ENCODE results near the gene LYSMD1. TPM values are rescaled to one million over a fixed set of nuclear protein-coding genes. Genes with fewer than 3 reads are reported as not detected.
A peak's percentile ranks its signal among the peaks of the same experiment; 100 is the strongest.

Gene LYSMD1
- total RNA-seq, 2 experiments from 2014 or later: 3.7 to 6.2 TPM

DNA sequence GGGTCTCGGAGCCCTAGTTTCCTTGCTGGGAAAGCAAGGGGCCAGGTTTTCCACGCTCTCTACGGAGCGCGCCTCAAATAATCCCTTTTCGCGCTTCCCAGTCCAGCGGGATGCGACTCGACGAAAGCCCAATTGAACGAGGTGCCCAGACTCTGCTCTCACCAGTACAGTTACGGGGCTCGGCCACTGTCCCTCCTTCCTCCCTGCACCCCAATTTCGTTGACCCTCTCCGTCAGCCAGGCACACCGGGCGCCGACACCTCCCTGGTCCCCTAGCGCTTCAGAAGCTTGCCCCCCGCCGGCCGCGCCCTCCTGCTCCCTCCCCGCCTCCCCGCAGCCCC is 19.7 kb downstream of the LYSMD1 start:
- CTCF ChIA-PET (ENCODE audit: unreplicated experiment): no interaction called here
- Histone ChIP-seq H3K9me2 (ENCODE audit: insufficient read depth, low read length) (no peaks in the 10 kb centered on the region), H3K36me3 (ENCODE audit: insufficient read depth, low read length) (no peaks in the 10 kb centered on the region), H4K20me1 (ENCODE audit: insufficient read depth, low read length) (no peaks in the 10 kb centered on the region), H3K79me2 (ENCODE audit: insufficient read depth, low read depth, low read length) (no peaks in the 10 kb centered on the region), H3K27ac (ENCODE audit: low read depth, low read length, poor library complexity, severe bottlenecking) (no peak overlapping the region), H3K4me1 (ENCODE audit: insufficient read depth, low read length, poor library complexity, severe bottlenecking) (peaks cover 37% of the 10 kb centered on the region), H3K9me3 (ENCODE audit: low read length) (no peaks in the 10 kb centered on the region), H3K4me3 (ENCODE audit: low read depth, low read length, poor library complexity, severe bottlenecking) (peak overlapping the region; percentile 71), H3K4me2 (ENCODE audit: low read length) (peak overlapping the region; percentile 96), H2AFZ (ENCODE audit: low read length) (peak overlapping the region; percentile 79)
- POLR2A ChIA-PET: interaction anchor here (0.6 kb wide), 1 partner anchor 62 kb away, joined by 4 read pairs; no protein-coding TSS in a partner anchor
- no TSS peak for BruUV-seq (replicated peaks)
- intact Hi-C loops (cut with micrococcal nuclease; ENCODE audit: unreplicated experiment): no loop called here
- no peak for TF ChIP-seq EZH2phosphoT487 (IDR thresholded peaks at IDR 0.05; ENCODE audit: borderline replicate concordance, low read depth, low read length)
- no peak for DNase-seq (ENCODE audit: low spot score)

DNA sequence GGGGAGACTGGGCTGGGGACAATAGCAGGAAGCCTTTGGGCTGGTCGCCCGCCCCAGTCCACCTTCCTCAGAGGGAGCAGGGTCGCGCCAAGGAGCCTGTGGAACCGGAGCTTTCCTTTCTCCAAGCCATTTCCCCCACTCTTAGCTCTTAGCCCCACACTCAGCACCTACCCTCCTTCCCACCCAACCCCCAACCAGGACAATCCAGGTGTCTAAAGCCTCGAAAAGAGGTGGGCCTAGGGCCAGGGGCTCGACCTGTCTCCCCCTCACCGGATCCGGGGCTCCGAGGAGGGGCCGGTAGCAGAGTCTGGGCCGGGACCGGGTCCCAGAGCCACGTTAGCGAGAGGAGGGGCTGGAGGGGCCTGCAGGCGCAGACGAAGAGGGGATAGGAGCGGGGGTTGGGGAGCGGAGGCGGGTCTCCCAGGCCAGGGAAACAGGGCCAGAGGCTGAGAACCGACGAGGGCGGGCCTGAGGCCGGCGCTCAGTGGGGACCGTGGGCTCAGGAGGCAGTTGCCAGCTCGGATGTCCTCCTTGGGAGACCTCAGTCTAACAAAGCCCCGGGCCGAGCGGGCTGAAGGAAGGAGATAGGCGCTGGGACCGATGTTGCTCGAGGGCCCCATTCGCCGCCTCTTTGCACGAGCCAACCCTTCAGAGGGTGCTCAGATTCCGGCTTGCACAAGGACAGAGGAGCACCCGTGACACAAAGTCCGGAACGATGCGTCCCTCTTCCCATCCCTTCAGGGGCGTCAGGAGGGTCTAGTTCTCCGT is 20.2 kb downstream of the LYSMD1 start:
- Histone ChIP-seq H3K9me3 (ENCODE audit: low read length) (no peaks in the 10 kb centered on the region), H3K4me2 (ENCODE audit: low read length) (peak overlapping the region; percentile 96), H3K4me3 (ENCODE audit: low read depth, low read length, poor library complexity, severe bottlenecking) (peak overlapping the region; percentile 71), H2AFZ (ENCODE audit: low read length) (no peak overlapping the region), H3K4me1 (ENCODE audit: insufficient read depth, low read length, poor library complexity, severe bottlenecking) (peaks cover 37% of the 10 kb centered on the region), H3K27ac (ENCODE audit: low read depth, low read length, poor library complexity, severe bottlenecking) (no peak overlapping the region), H4K20me1 (ENCODE audit: insufficient read depth, low read length) (no peaks in the 10 kb centered on the region), H3K79me2 (ENCODE audit: insufficient read depth, low read depth, low read length) (no peaks in the 10 kb centered on the region), H3K9me2 (ENCODE audit: insufficient read depth, low read length) (no peaks in the 10 kb centered on the region), H3K36me3 (ENCODE audit: insufficient read depth, low read length) (no peaks in the 10 kb centered on the region)
- TF ChIP-seq EZH2phosphoT487 (IDR thresholded peaks at IDR 0.05; ENCODE audit: borderline replicate concordance, low read depth, low read length): no peak
- TF ChIP-seq, protein P1, sequence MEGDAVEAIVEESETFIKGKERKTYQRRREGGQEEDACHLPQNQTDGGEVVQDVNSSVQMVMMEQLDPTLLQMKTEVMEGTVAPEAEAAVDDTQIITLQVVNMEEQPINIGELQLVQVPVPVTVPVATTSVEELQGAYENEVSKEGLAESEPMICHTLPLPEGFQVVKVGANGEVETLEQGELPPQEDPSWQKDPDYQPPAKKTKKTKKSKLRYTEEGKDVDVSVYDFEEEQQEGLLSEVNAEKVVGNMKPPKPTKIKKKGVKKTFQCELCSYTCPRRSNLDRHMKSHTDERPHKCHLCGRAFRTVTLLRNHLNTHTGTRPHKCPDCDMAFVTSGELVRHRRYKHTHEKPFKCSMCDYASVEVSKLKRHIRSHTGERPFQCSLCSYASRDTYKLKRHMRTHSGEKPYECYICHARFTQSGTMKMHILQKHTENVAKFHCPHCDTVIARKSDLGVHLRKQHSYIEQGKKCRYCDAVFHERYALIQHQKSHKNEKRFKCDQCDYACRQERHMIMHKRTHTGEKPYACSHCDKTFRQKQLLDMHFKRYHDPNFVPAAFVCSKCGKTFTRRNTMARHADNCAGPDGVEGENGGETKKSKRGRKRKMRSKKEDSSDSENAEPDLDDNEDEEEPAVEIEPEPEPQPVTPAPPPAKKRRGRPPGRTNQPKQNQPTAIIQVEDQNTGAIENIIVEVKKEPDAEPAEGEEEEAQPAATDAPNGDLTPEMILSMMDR (conservative IDR thresholded peaks at IDR 0.05; ENCODE audit: low read length): no peak
- intact Hi-C loops (cut with micrococcal nuclease; ENCODE audit: unreplicated experiment): no loop called here
- BruUV-seq (replicated peaks): no TSS peak
- CTCF ChIA-PET (ENCODE audit: unreplicated experiment): interaction anchor here (0.6 kb wide), 1 partner anchor 29 kb away, joined by 3 read pairs; no protein-coding TSS in a partner anchor
- POLR2A ChIA-PET: interaction anchor here (0.6 kb wide), 1 partner anchor 62 kb away, joined by 4 read pairs; no protein-coding TSS in a partner anchor
- DNase-seq (ENCODE audit: low spot score): no peak

DNA sequence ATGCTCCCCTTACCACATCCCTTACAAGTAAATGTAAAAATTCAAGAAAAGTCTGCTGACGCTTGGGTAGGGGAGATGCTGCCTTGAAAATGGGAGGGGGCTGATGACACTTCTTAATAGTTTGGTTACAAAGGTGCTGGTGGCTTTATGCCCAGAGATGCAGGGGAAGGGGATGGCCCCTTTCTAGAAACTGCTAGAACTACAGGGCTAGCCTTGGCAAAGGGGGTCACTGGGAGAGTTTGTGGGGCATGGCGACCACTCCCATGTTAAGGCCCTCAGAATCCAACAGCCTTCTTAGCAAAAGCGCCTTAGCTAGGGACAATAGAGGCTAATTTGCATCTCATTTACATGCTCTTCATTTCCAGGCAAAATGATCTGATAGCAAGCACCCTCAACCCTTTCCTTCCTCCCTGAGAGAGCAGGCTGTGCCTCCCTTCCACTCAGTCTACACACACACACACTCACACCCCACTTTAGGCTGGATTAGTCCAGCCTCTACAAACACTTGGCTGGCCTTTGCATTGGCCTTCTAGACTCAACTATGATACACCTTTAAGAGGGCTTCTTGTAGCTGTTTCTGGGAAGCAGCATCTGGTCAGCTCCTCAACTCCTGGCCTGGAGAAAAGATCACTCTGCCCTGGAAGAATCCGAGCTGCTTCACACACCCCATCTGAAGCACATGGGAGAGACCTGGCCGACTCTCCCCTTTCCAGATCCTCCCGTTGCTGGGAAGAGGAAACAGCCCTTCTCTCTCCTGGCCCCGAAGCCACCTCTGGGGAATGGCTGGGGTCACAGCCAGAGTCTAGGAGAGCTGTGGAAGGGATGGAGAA is 21.0 kb downstream of the LYSMD1 start:
- no peaks in the 10 kb centered on the region for H3K79me2 ChIP-seq (ENCODE audit: insufficient read depth, low read depth, low read length)
- no peaks in the 10 kb centered on the region for H3K9me3 ChIP-seq (ENCODE audit: low read length)
- POLR2A ChIA-PET: no interaction called here
- peak overlapping the region; percentile 17; the same call in 1 of the 2 replicates for H3K4me2 ChIP-seq (ENCODE audit: low read length)
- no TSS peak for BruUV-seq (replicated peaks)
- DNase-seq (ENCODE audit: low spot score): no peak
- H3K9me2 ChIP-seq (ENCODE audit: insufficient read depth, low read length): no peaks in the 10 kb centered on the region
- peaks cover 37% of the 10 kb centered on the region for H3K4me1 ChIP-seq (ENCODE audit: insufficient read depth, low read length, poor library complexity, severe bottlenecking)
- no peak overlapping the region for H3K27ac ChIP-seq (ENCODE audit: low read depth, low read length, poor library complexity, severe bottlenecking)
- TF ChIP-seq, protein P1 (conservative IDR thresholded peaks at IDR 0.05; ENCODE audit: low read length): no peak
- TF ChIP-seq EZH2phosphoT487 (IDR thresholded peaks at IDR 0.05; ENCODE audit: borderline replicate concordance, low read depth, low read length): no peak
- H3K4me3 ChIP-seq (ENCODE audit: low read depth, low read length, poor library complexity, severe bottlenecking): no peak overlapping the region
- CTCF ChIA-PET (ENCODE audit: unreplicated experiment): no interaction called here
- no peaks in the 10 kb centered on the region for H4K20me1 ChIP-seq (ENCODE audit: insufficient read depth, low read length)
- intact Hi-C loops (cut with micrococcal nuclease; ENCODE audit: unreplicated experiment): no loop called here
- peak overlapping the region; percentile 43 for H2AFZ ChIP-seq (ENCODE audit: low read length)
- H3K36me3 ChIP-seq (ENCODE audit: insufficient read depth, low read length): no peaks in the 10 kb centered on the region
